ENCODE results near the gene RHPN2.
A peak's percentile ranks its signal among the peaks of the same experiment; 100 is the strongest.
"Not testable (repeated sequence)": the region's sequence is repeated elsewhere in the genome, so short reads cannot be mapped to it uniquely, and the experiment has no call there.

RHPN2 gene

DNA sequence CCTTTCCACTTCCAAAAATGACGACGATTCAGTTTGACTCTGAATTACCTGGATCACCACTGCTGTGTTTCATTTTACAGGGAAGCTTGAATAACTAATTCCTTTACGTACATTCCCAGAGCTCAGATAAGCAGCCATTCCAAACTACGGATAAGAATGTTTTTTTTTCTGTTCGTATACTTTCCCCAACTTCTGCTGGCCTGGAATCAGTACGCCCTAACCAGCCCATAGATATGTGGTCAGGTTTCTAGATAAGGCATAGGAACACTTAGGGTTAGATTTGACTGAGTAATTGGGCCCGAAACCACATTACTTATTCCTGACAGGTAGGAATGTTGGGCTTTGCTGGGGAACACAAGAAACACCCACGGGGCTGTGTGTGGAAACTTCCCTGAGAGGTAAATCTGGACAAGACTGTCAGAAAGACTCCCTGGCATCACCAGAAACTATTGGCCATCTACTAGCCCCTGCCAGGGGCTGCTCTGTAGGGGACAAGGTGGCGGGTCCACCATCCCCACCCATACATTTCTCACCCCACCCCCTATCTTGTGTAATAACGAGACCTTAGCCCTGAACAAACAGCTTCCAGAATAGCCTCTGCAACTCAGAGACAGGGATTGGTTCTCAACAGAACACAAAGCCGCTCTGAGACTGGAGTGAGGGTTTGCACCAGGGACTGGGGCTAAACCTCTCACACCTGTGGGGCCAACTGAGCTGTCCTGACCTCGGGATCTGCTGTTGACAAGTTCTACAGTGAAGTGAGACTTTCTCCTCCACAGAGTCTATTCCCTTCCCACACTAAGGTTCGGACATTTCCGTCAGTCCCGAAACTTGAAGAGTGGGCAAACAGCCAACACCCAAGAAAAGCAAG, 15.6 kb downstream of the RHPN2 start:
- H3K9me3 Mint-ChIP-seq = no peaks in the 10 kb centered on the region
- no peaks in the 10 kb centered on the region for H3K27me3 Mint-ChIP-seq
- no peaks in the 10 kb centered on the region for H3K4me1 Mint-ChIP-seq
- no peak overlapping the region for H3K4me3 Mint-ChIP-seq
- ATAC-seq = no peak
- H3K36me3 Mint-ChIP-seq = peaks cover 11% of the 10 kb centered on the region
- no peak overlapping the region for H3K27ac Mint-ChIP-seq

DNA sequence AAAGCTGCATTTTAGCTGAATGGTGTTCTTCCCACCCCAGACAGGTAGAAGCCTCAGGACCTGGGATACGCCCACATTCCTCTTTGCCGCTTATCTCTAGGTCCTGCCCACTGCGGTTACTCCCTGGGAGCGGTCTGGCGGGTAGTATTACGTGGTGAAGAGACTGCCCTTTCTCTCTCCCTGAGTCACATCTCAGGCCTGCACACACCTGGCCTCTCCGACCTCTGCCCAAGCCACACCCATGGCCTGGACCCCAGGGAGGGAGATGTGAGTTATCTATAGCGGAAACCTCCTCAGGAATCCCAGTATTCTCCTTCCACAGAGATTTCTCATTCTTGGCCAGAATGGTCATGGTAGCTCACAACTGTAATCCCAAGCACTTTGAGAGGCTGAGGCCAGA, 17.3 kb downstream of the RHPN2 start:
- Mint-ChIP-seq H3K4me3 (no peak overlapping the region), H3K27ac (no peak overlapping the region), H3K27me3 (no peaks in the 10 kb centered on the region), H3K36me3 (peaks cover 11% of the 10 kb centered on the region), H3K4me1 (no peaks in the 10 kb centered on the region), H3K9me3 (no peaks in the 10 kb centered on the region)
- ATAC-seq = no peak

DNA sequence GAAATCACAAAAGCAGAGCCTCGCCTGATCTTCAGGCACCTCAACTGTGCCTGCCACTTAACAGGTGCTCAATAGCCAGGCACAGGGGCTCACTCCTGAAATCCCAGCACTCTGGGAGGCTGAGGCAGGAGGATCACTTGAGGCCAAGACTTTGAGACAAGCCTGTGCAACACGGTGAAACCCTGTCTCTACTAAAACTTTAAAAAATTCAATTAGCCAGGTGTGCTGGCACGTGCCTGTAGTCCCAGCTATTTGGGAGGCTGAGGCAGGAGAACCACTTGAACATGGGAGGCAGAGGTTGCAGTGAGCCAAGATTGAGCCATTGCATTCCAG, 22.9 kb downstream of the RHPN2 start:
- not testable (repeated sequence) for H3K27ac Mint-ChIP-seq, H3K9me3 Mint-ChIP-seq, H3K4me1 Mint-ChIP-seq, ATAC-seq, H3K36me3 Mint-ChIP-seq, H3K4me3 Mint-ChIP-seq, H3K27me3 Mint-ChIP-seq

DNA sequence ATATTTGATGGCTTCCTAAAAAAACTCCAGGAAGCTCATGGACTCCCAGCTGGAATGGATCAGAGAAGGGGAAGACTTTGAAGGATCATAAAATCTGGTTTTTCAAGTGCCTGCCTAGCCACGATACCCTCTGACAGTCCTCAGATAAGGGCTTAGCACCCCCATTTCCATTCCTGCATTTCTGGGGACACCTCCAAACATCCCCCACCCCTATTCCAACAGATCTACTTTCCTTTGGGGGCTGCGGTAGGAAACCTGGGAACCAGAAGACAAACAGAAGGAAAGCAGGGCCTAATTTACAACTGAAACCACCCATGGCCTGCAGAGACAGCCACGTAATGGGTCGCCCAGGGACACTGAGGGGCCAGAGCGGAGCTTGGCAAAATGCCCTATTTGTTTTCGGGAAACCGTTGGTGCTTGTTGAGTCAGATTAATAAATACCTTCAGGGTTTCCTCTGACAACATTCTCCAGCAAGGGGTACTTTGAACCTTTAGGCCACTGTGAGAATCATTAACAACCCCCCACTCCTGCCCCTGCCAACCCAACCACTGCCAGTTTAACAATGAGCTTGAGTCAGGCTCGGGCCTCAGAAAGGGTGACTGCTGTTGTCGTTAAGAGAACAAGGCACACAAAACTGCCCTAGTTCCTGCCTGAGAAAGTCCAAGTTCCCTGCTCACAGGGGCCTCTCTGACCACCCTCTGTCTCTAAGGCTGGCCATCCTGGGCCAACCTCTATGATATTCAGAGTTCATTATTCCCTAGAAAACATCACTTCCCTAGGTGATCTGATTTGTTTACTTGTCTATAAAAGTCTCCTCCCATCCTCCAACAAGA, 23.5 kb downstream of the RHPN2 start:
- no peaks in the 10 kb centered on the region for H3K9me3 Mint-ChIP-seq
- peaks cover 7% of the 10 kb centered on the region for H3K4me1 Mint-ChIP-seq
- no peaks in the 10 kb centered on the region for H3K27me3 Mint-ChIP-seq
- peaks cover 6% of the 10 kb centered on the region for H3K36me3 Mint-ChIP-seq
- no peak overlapping the region for H3K4me3 Mint-ChIP-seq
- no peak overlapping the region for H3K27ac Mint-ChIP-seq
- no peak for ATAC-seq

DNA sequence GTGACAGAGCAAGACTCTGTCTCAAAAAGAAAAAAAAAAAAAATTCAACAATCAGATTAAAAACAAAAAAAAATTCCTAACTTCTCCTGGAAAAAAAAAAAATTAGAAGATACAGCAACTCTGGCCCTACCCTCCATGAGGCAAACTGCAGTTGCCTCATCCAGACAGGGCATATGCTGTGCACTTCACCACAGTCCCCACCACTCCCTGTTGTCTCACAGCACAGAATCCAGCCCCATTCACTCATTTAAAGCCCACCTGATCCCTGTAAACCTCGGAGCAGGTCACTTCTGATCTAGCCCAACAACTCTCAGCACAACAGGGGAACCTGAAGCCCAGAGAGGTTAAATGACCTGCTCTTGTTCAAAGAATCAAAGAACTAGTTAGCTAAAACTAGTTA, 24.9 kb downstream of the RHPN2 start:
- H3K9me3 Mint-ChIP-seq = no peaks in the 10 kb centered on the region
- no peak for ATAC-seq
- H3K36me3 Mint-ChIP-seq = peaks cover 6% of the 10 kb centered on the region
- peaks cover 7% of the 10 kb centered on the region for H3K4me1 Mint-ChIP-seq
- no peak overlapping the region for H3K27ac Mint-ChIP-seq
- no peak overlapping the region for H3K4me3 Mint-ChIP-seq
- no peaks in the 10 kb centered on the region for H3K27me3 Mint-ChIP-seq

DNA sequence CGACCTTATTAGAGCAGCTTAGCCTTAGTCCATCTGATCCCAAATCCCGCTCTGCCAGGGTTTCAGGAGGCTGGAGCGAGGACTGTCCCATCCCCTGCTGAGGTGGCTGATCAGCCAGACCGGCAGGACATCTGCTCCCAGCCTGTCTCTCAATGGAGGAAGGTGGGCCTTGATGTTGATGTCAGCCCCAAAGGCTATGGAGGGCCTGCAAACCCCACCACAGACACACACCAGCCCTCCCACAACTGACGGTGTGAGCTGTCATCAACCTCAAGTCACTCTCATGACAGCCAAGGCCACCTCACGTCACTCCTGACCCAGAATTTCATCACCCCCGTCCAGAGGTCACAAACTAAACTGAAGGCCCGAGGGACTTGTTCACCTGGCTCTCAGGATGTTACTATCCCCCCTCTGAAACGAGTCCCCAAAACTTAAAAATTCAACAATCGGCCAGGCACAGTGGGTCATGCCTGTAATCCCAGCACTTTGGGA, 25.5 kb downstream of the RHPN2 start:
- H3K27me3 Mint-ChIP-seq = no peaks in the 10 kb centered on the region
- peaks cover 6% of the 10 kb centered on the region for H3K36me3 Mint-ChIP-seq
- H3K27ac Mint-ChIP-seq = no peak overlapping the region
- ATAC-seq = no peak
- H3K4me3 Mint-ChIP-seq = no peak overlapping the region
- peaks cover 7% of the 10 kb centered on the region for H3K4me1 Mint-ChIP-seq
- H3K9me3 Mint-ChIP-seq = no peaks in the 10 kb centered on the region

DNA sequence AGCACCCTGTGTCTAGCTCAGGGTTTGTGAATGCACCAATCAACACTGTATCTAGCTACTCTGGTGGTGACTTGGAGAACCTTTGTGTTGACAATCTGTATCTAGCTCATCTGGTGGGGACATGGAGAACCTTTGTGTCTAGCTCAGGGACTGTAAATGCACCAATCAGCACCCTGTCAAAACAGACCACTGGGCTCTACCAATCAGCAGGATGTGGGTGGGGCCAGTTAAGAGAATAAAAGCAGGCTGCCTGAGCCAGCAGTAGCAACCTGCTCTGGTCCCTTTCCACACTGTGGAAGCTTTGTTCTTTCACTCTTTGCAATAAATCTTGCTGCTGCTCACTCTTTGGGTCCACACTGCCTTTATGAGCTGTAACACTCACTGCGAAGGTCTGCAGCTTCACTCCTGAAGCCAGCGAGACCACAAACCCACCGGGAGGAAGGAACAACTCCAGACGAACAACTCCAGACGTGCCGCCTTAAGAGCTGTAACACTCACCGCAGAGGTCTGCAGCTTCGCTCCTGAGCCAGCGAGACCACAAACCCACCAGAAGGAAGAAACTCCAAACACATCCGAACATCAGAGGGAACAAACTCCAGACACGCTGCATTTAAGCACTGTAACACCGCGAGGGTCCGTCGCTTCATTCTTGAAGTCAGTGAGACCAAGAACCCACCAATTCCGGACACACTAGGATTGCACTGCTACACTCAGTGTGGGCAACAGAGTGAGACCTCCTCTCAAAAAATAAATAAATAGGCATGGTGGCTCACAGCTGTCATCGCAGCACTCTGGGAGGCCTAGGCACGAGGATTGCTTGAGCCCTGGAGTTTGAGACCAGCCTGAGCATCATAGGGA, 27.3 kb downstream of the RHPN2 start:
- H3K27me3 Mint-ChIP-seq, H3K9me3 Mint-ChIP-seq, H3K4me1 Mint-ChIP-seq, H3K36me3 Mint-ChIP-seq, ATAC-seq: not testable (repeated sequence)
- H3K27ac Mint-ChIP-seq = peak overlapping the region; percentile 32
- H3K4me3 Mint-ChIP-seq = peak overlapping the region; percentile 52

DNA sequence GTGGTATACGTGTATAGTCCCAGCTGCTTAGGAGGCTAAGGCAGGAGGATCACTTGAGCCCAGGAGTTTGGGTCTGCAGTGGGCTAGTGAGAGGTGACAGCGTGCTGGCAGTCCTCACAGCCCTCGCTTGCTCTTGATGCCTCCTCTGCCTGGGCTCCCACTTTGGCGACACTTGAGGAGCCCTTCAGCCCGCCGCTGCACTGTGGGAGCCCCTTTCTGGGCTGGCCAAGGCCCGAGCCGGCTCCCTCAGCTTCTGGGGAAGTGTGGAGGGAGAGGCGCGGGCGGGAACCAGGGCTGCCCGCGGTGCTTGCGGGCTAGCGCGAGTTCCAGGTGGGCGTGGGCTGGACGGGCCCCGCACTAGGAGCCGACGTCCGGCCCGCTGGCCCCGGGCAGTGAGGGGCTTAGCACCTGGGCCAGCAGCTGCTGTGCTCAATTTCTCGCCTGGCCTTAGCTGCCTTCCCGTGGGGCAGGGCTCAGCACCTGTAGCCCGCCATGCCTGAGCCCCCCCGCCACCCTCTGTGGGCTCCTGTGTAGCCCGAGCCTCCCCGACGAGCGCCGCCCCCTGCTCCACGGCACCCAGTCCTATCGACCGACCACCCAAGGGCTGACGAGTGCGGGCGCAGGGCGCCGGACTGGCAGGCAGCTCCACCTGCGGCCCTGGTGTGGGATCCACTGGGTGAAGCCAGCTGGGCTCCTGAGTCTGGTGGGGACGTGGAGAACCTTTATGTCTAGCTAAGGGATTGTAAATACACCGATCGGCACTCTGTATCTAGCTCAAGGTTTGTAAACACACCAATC, 28.1 kb downstream of the RHPN2 start:
- not testable (repeated sequence) for H3K4me3 Mint-ChIP-seq, H3K9me3 Mint-ChIP-seq, H3K36me3 Mint-ChIP-seq, ATAC-seq, H3K27ac Mint-ChIP-seq, H3K27me3 Mint-ChIP-seq, H3K4me1 Mint-ChIP-seq

DNA sequence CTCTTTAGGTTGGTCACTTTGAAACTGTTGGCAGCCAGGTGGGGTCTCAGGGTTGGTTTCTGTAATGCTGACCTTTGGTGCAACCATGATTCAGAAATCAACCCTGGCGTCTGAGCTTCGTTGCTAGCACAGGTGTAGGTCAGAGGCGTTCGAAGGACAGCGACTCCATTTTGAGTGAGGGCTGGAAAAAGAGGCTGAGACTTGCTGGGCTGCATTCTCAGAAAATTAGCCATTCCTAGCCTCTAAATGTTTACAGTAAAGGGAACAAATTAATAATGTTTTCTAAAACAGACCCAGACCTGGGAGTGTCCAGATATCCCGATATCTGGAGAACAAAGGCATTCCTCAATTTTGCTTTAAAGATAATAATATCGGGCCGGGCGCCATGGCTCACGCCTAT, 29.2 kb downstream of the RHPN2 start:
- Mint-ChIP-seq H3K9me3 (no peaks in the 10 kb centered on the region), H3K27ac (no peak overlapping the region), H3K36me3 (peaks cover 10% of the 10 kb centered on the region), H3K27me3 (no peaks in the 10 kb centered on the region), H3K4me3 (no peak overlapping the region), H3K4me1 (peaks cover 7% of the 10 kb centered on the region)
- no peak for ATAC-seq

DNA sequence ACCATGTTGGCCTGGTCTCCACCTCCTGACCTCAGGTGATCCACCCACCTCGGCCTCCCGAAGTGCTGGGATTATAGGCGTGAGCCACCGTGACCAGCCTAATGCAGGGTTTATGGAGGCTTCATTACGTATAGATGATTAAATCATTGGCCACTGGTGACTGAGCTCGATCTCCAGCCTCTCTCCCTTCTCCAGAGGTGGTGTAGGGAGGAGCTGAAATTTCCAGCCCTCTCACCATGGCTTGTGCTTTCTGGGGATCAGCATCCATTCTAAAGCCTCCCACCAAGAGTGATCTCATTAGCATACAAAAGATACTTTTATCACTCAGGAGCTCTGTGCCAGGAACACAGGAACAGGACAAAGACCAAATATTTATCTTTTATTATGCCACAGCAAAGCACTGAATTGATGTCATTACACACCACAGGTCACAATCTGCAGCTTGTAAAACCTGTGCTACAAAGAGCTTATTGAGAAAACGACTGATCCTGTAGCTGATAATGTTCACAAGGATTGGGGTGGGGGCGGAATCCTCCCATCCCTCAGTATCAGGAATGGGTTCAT, 32.4 kb downstream of the RHPN2 start:
- peaks cover 5% of the 10 kb centered on the region for H3K9me3 Mint-ChIP-seq
- H3K4me3 Mint-ChIP-seq = no peak overlapping the region
- peaks cover 6% of the 10 kb centered on the region for H3K36me3 Mint-ChIP-seq
- H3K27ac Mint-ChIP-seq = no peak overlapping the region
- H3K4me1 Mint-ChIP-seq = peaks cover 2% of the 10 kb centered on the region
- no peaks in the 10 kb centered on the region for H3K27me3 Mint-ChIP-seq
- no peak for ATAC-seq

DNA sequence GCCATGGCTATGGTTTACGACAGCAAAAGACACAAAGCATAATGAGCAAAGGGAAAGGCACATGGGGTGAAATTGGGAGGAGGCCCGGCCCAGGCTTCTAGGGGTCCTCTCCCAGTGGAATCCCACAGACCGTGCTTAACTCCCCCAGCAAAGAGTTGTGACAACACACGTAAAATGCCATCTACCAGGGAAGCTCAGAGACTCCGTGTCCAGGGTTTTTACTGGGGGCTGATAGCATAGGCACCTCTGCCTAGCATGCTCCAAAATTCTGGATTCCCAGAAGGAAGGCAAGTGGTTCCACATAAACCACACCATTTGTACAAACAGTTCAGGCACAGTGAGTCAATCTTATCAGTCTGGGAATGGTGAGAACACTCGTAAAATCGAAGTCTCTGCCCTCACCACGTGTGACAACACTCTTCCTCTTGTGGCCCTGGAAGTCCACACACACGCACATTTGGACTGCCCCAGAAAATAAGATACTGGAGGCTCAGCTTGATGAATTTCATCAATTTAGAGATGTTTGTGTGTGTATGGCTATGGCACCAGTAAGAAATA, 34.9 kb downstream of the RHPN2 start:
- H3K27me3 Mint-ChIP-seq = no peaks in the 10 kb centered on the region
- H3K4me3 Mint-ChIP-seq = no peak overlapping the region
- peaks cover 13% of the 10 kb centered on the region for H3K36me3 Mint-ChIP-seq
- peaks cover 5% of the 10 kb centered on the region for H3K9me3 Mint-ChIP-seq
- H3K4me1 Mint-ChIP-seq = no peaks in the 10 kb centered on the region
- ATAC-seq = no peak
- no peak overlapping the region for H3K27ac Mint-ChIP-seq

DNA sequence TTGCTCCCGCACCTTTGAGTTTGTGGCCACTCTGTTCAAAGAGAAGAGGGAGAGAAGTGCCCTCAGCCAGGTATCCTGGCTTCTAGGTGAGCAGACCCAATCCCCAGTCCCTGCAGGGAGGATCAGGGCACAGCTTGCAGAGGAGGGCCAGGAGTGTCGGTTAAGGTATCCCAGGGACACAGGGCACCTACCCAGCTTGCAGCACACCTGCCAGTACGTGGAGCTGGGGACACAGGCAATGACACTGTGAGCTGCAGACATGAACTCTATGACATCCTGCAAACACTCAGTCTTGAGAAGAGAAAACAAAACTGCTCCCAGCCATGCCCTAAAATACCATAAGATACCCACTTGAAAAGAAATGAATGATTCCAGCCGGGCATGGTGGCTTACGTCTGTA, 38.1 kb downstream of the RHPN2 start:
- H3K4me3 Mint-ChIP-seq, H3K27ac Mint-ChIP-seq, H3K27me3 Mint-ChIP-seq, H3K4me1 Mint-ChIP-seq, ATAC-seq, H3K9me3 Mint-ChIP-seq: not testable (repeated sequence)
- peaks cover 15% of the 10 kb centered on the region for H3K36me3 Mint-ChIP-seq

DNA sequence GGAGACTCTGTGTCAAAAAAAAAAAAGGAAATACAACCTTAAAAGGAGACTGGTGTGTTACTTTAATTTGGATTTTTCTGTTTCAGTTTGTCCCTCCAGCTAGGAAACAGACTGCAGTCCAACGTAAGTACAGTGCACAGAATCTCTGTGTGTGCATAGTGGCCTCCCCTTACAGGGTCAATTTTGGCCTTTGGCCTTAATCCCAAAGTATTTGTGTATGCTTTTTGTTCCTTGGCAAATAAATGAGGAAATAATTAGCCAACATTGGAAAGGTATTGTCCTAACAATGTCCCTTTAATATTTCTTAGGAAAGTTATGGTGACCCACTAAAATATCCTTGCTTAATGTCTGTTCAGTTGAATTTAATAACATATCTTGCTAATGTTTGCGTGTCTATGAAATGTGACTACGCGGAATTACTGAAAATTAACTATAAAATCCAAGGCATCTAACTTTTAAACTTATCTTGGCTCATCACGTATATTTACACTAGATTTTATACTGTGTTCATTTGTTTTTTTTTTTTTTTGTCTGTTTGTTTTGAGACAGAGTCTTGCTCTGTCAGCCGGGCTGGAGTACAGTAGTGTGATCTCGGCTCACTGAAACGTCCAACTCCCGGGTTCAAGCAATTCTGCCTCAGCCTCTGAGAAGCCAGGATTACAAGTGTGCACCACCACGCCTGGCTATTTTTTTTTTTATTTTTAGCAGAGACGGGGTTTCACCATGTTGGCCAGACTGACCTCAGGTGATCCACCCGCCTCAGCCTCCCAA, 39.0 kb downstream of the RHPN2 start:
- H3K27me3 Mint-ChIP-seq, H3K9me3 Mint-ChIP-seq, H3K4me1 Mint-ChIP-seq, H3K4me3 Mint-ChIP-seq, ATAC-seq, H3K27ac Mint-ChIP-seq: not testable (repeated sequence)
- peaks cover 15% of the 10 kb centered on the region for H3K36me3 Mint-ChIP-seq
